BLaER1 treated with 17β-estradiol and CSF1 and Interleukin-3, amounts not matched to agents 10 nM and 100 nM (cell line): ENCODE results near the gene TEAD3.

Experiments used
- H3K27ac ChIP-seq, 11 experiments: shearing (Covaris generic); formaldehyde crosslinking; 2 replicates each; pipeline ENCODE4 v1.8.1; 2022
- H3K27me3 ChIP-seq, 11 experiments: shearing (Covaris generic); formaldehyde crosslinking; 2 replicates each; pipeline ENCODE4 v1.8.1; 2022
- H3K36me3 ChIP-seq, 11 experiments: shearing (Covaris generic); formaldehyde crosslinking; 2 replicates each; pipeline ENCODE4 v1.8.1; 2022
- H3K4me1 ChIP-seq, 10 experiments: shearing (Covaris generic); formaldehyde crosslinking; 2 replicates each; pipeline ENCODE4 v1.8.1; 2022
- H3K4me2 ChIP-seq, 11 experiments: shearing (Covaris generic); formaldehyde crosslinking; 2 replicates each; pipeline ENCODE4 v1.8.1; 2022
- H3K4me3 ChIP-seq, 10 experiments: shearing (Covaris generic); formaldehyde crosslinking; 2 replicates each; pipeline ENCODE4 v1.8.1; 2022
- H3K9ac ChIP-seq, 11 experiments: shearing (Covaris generic); formaldehyde crosslinking; 2 replicates each; pipeline ENCODE4 v1.8.1; 2022
- H3K9me3 ChIP-seq, 11 experiments: shearing (Covaris generic); formaldehyde crosslinking; replicated peaks in 1 of 11; 2 replicates each; pipeline ENCODE4 v1.8.1; 2022
- H4K20me1 ChIP-seq, 11 experiments: shearing (Covaris generic); formaldehyde crosslinking; 2 replicates each; pipeline ENCODE4 v1.8.1; 2022
- Cebpa-rat ChIP-seq, 11 experiments: shearing (Covaris generic); IDR thresholded peaks; 2 replicates each; pipeline ENCODE4 v1.8.1; 2022

Gene TEAD3

GRCh38 chr6:35473075-35473849, 23.6 kb downstream of the TEAD3 start:
- H3K27ac ChIP-seq, result no peak overlapping the region
- H3K9me3 ChIP-seq, result peaks cover 0 to 8% (median 0%) of the 10 kb centered on the region in 11 experiments; a peak in 4 of 22 replicates
- no peaks in the 10 kb centered on the region for H3K27me3 ChIP-seq
- H4K20me1 ChIP-seq, result peaks cover 54 to 97% (median 79%) of the 10 kb centered on the region in 11 experiments
- H3K9ac ChIP-seq, result peak overlapping the region in 1 of 11 experiments; percentile 19; a peak in 1 of 22 replicates
- H3K4me1 ChIP-seq, result peaks cover 19 to 39% (median 27%) of the 10 kb centered on the region in 10 experiments
- 0 out of 22 replicates have a peak overlapping the region, but pooled peaks of 3 of the 11 experiments have one; percentile 5 to 15 (median 10) for H3K4me2 ChIP-seq
- H3K4me3 ChIP-seq, result no peak overlapping the region
- H3K36me3 ChIP-seq, result peaks cover 41 to 70% (median 62%) of the 10 kb centered on the region in 11 experiments
- TF ChIP-seq Cebpa-rat (IDR thresholded peaks at IDR 0.05), result no peak

GRCh38 chr6:35471836-35472345, 25.0 kb downstream of the TEAD3 start:
- peaks cover 0 to 8% (median 0%) of the 10 kb centered on the region in 11 experiments; a peak in 4 of 22 replicates for H3K9me3 ChIP-seq
- no peak for TF ChIP-seq Cebpa-rat (IDR thresholded peaks at IDR 0.05)
- no peaks in the 10 kb centered on the region for H3K27me3 ChIP-seq
- H3K4me1 ChIP-seq, result peaks cover 27 to 42% (median 34%) of the 10 kb centered on the region in 10 experiments
- no peak overlapping the region for H3K27ac ChIP-seq
- peaks cover 41 to 76% (median 68%) of the 10 kb centered on the region in 11 experiments for H3K36me3 ChIP-seq
- H4K20me1 ChIP-seq, result peaks cover 54 to 86% (median 78%) of the 10 kb centered on the region in 11 experiments
- H3K4me2 ChIP-seq, result peak overlapping the region; percentile 82 to 100 (median 96)
- H3K4me3 ChIP-seq, result peak overlapping the region in 8 of 10 experiments; percentile 85 to 100 (median 93); a peak in 12 of 20 replicates
- H3K9ac ChIP-seq, result peak overlapping the region; percentile 11 to 100 (median 97); a peak in 16 of 22 replicates

GRCh38 chr6:35470663-35471120, 26.2 kb downstream of the TEAD3 start:
- Histone ChIP-seq H3K4me1 (peaks cover 27 to 42% (median 34%) of the 10 kb centered on the region in 10 experiments), H3K9ac (peak overlapping the region; percentile 93 to 100 (median 98); a peak in 20 of 22 replicates), H3K4me2 (peak overlapping the region; percentile 82 to 100 (median 96)), H3K27ac (peak overlapping the region in 3 of 11 experiments; percentile 10 to 38 (median 19); a peak in 2 of 22 replicates), H4K20me1 (peaks cover 54 to 74% (median 70%) of the 10 kb centered on the region in 11 experiments), H3K9me3 (peaks cover 0 to 8% (median 0%) of the 10 kb centered on the region in 11 experiments; a peak in 4 of 22 replicates), H3K36me3 (peaks cover 50 to 88% (median 80%) of the 10 kb centered on the region in 11 experiments), H3K4me3 (peak overlapping the region; percentile 84 to 100 (median 92)), H3K27me3 (no peaks in the 10 kb centered on the region)
- no peak for TF ChIP-seq Cebpa-rat (IDR thresholded peaks at IDR 0.05)

GRCh38 chr6:35469751-35470662, 26.9 kb downstream of the TEAD3 start:
- peaks cover 27 to 42% (median 34%) of the 10 kb centered on the region in 10 experiments for H3K4me1 ChIP-seq
- peak overlapping the region; percentile 90 to 100 (median 98); a peak in 21 of 22 replicates for H3K27ac ChIP-seq
- H3K4me3 ChIP-seq, result peak overlapping the region; percentile 84 to 100 (median 92)
- no peaks in the 10 kb centered on the region for H3K27me3 ChIP-seq
- H4K20me1 ChIP-seq, result peaks cover 54 to 67% (median 64%) of the 10 kb centered on the region in 11 experiments
- H3K36me3 ChIP-seq, result peaks cover 50 to 90% (median 87%) of the 10 kb centered on the region in 11 experiments
- H3K4me2 ChIP-seq, result peak overlapping the region; percentile 82 to 100 (median 96)
- H3K9ac ChIP-seq, result peak overlapping the region; percentile 93 to 100 (median 98)
- no peak for TF ChIP-seq Cebpa-rat (IDR thresholded peaks at IDR 0.05)
- H3K9me3 ChIP-seq, result peaks cover 0 to 8% (median 0%) of the 10 kb centered on the region in 11 experiments; a peak in 4 of 22 replicates

- peaks cover 50 to 90% (median 84%) of the 10 kb centered on the region in 11 experiments for H3K36me3 ChIP-seq
- no peak for TF ChIP-seq Cebpa-rat (IDR thresholded peaks at IDR 0.05)
- peaks cover 27 to 42% (median 34%) of the 10 kb centered on the region in 10 experiments for H3K4me1 ChIP-seq
- peak overlapping the region; percentile 82 to 100 (median 96) for H3K4me2 ChIP-seq
- H3K9ac ChIP-seq, result peak overlapping the region; percentile 93 to 100 (median 98)
- peak overlapping the region; percentile 90 to 100 (median 98) for H3K27ac ChIP-seq
- H3K27me3 ChIP-seq, result no peaks in the 10 kb centered on the region
- peaks cover 0 to 8% (median 0%) of the 10 kb centered on the region in 11 experiments; a peak in 4 of 22 replicates for H3K9me3 ChIP-seq
- peaks cover 52 to 58% (median 55%) of the 10 kb centered on the region in 11 experiments for H4K20me1 ChIP-seq
- H3K4me3 ChIP-seq, result peak overlapping the region; percentile 84 to 100 (median 92)
Observed at GRCh38 chr6:35468980-35469750, 27.7 kb downstream of the TEAD3 start.

GRCh38 chr6:35468181-35468979, 28.5 kb downstream of the TEAD3 start, which contains the start of gene RPL10A:
RPL10A (plus strand) TSS chr6:35468401; CDS start chr6:35468435, 34 bp downstream.
- H4K20me1 ChIP-seq, result peaks cover 45 to 50% (median 48%) of the 10 kb centered on the region in 11 experiments
- peak within 1 kb of the TSS; percentile 90 to 100 (median 98) for H3K27ac ChIP-seq
- H3K4me1 ChIP-seq, result peaks cover 27 to 42% (median 34%) of the 10 kb centered on the region in 10 experiments
- no peaks in the 10 kb centered on the region for H3K27me3 ChIP-seq
- peaks cover 49 to 90% (median 84%) of the 10 kb centered on the region in 11 experiments for H3K36me3 ChIP-seq
- H3K9ac ChIP-seq, result peak within 1 kb of the TSS; percentile 93 to 100 (median 98)
- peak within 1 kb of the TSS; percentile 82 to 100 (median 96) for H3K4me2 ChIP-seq
- H3K4me3 ChIP-seq, result peak within 1 kb of the TSS; percentile 84 to 100 (median 92)
- H3K9me3 ChIP-seq, result peaks cover 0 to 8% (median 0%) of the 10 kb centered on the region in 11 experiments; a peak in 4 of 22 replicates
- TF ChIP-seq Cebpa-rat (IDR thresholded peaks at IDR 0.05), result no peak

- peaks cover 22 to 90% (median 82%) of the 10 kb centered on the region in 11 experiments for H3K36me3 ChIP-seq
Observed at GRCh38 chr6:35465646-35466045, 31.2 kb downstream of the TEAD3 start.

More at GRCh38 chr6:35465646-35466045, 31.2 kb downstream of the TEAD3 start:
- H3K4me1 ChIP-seq, result peaks cover 15 to 18% (median 16%) of the 10 kb centered on the region in 10 experiments
- H3K27ac ChIP-seq, result no peak overlapping the region
- no peaks in the 10 kb centered on the region for H3K27me3 ChIP-seq
- H3K9ac ChIP-seq, result peak overlapping the region in 1 of 11 experiments; percentile 2; a peak in 1 of 22 replicates
- H3K4me3 ChIP-seq, result no peak overlapping the region
- peaks cover 19 to 23% (median 20%) of the 10 kb centered on the region in 11 experiments for H4K20me1 ChIP-seq
- no peak overlapping the region for H3K4me2 ChIP-seq
- peaks cover 0 to 8% (median 0%) of the 10 kb centered on the region in 11 experiments; a peak in 4 of 22 replicates for H3K9me3 ChIP-seq
- no peak for TF ChIP-seq Cebpa-rat (IDR thresholded peaks at IDR 0.05)
